ENCODE data around the gene P2RY12. TPM values are rescaled to one million over a fixed set of nuclear protein-coding genes. Genes with fewer than 3 reads are reported as not detected.

Gene P2RY12
- total and polyA plus RNA-seq, 2 of the 4 experiments (the other 2 are of a cell fraction): not detected

- in situ Hi-C loops (cut with MboI; ENCODE audit: low sequenced_read_pairs) (no loop called here), dilution Hi-C loops (cut with HindIII; ENCODE audit: low sequenced_read_pairs, unreplicated experiment) (no loop called here), intact Hi-C loops (cut with micrococcal nuclease) (no loop called here)
- CTCF ChIA-PET: no interaction called here
- no peak overlapping the region for H2AFZ ChIP-seq (replicated peaks; ENCODE audit: low read length, poor library complexity)
- no peak overlapping the region for H2BK20ac ChIP-seq (ENCODE audit: low read depth, low read length)
- no peak overlapping the region for H2BK5ac ChIP-seq (ENCODE audit: low read depth, low read length, poor library complexity, severe bottlenecking)
- H3K14ac ChIP-seq (replicated peaks; ENCODE audit: low read depth, low read length): no peak overlapping the region
- no peak overlapping the region for H4K91ac ChIP-seq (ENCODE audit: insufficient read depth, low read depth, low read length)
- no peak for TF ChIP-seq RCOR1 (IDR thresholded peaks at IDR 0.05; ENCODE audit: insufficient replicate concordance, low read length)
- no peak for TF ChIP-seq NFE2L2 (IDR thresholded peaks at IDR 0.05; ENCODE audit: low read depth, low read length)
- H2BK120ac ChIP-seq (ENCODE audit: low read depth, low read length): no peak overlapping the region
- no peak for ATAC-seq (ENCODE audit: low read depth)
- H3K79me1 ChIP-seq (ENCODE audit: low read depth in 1 of 2, low read length in 2 of 2): no peaks in the 10 kb centered on the region
- H4K8ac ChIP-seq (ENCODE audit: low read depth in 2 of 2, low read length in 2 of 2): no peak overlapping the region
- POLR2A ChIA-PET (ENCODE audit: unreplicated experiment): no interaction called here
- no peak overlapping the region for H3K9ac ChIP-seq (ENCODE audit: low read depth, low read length)
- no TSS peak for BruUV-seq (replicated peaks)
- no peaks in the 10 kb centered on the region for H3K27me3 ChIP-seq (ENCODE audit: control insufficient read depth, insufficient read depth, low read length)
- no peak overlapping the region for H3K4ac ChIP-seq (ENCODE audit: low read depth, low read length)
- no peak overlapping the region for H3K23ac ChIP-seq (ENCODE audit: low read depth, low read length)
- no peaks in the 10 kb centered on the region for H3K4me1 ChIP-seq (ENCODE audit: control insufficient read depth, insufficient read depth, low read length)
- H3K4me3 ChIP-seq (ENCODE audit: insufficient read depth, low read depth, low read length): no peak overlapping the region
- no peak for DNase-seq
- H3K36me3 ChIP-seq (ENCODE audit: control insufficient read depth, insufficient read depth, low read length): no peaks in the 10 kb centered on the region
- no peak overlapping the region for H3K18ac ChIP-seq (ENCODE audit: low read depth, low read length)
- no peak overlapping the region for H2AK9ac ChIP-seq (replicated peaks; ENCODE audit: low read depth, low read length, poor library complexity)
- H3K27ac ChIP-seq (ENCODE audit: insufficient read depth, low read length): no peak overlapping the region
- H3K9me3 ChIP-seq (ENCODE audit: control insufficient read depth, insufficient read depth, low read length): no peaks in the 10 kb centered on the region
- no peak overlapping the region for H3K4me2 ChIP-seq (ENCODE audit: low read depth, low read length)
- no peaks in the 10 kb centered on the region for H4K20me1 ChIP-seq (ENCODE audit: insufficient read depth, low read length)
- no CpG with 5 or more reads among the region's 5 CpGs for WGBS, 2 experiments (ENCODE audit: extremely low coverage in 2 of 2, insufficient read length in 1 of 2)
- H2BK15ac ChIP-seq (ENCODE audit: low read depth, low read length): no peak overlapping the region
- no peak overlapping the region for H3K56ac ChIP-seq (ENCODE audit: extremely low read depth, insufficient read depth, low read length)
- H2AK5ac ChIP-seq (ENCODE audit: low read depth, low read length): no peak overlapping the region
- no peaks in the 10 kb centered on the region for H3K9me1 ChIP-seq (ENCODE audit: insufficient read depth, low read length)
- no peak overlapping the region for H4K5ac ChIP-seq (ENCODE audit: low read depth, low read length)
Measured at GRCh38 chr3:151382671-151383070, 1.9 kb downstream of the P2RY12 start.
